Keratinocyte (primary cell): ENCODE measurements around the gene HTR5A.

ENCODE experiments used
- CTCF ChIP-seq, 3 experiments: IDR thresholded peaks in 1 of 3; conservative IDR thresholded peaks in 1 of 3; optimal IDR thresholded peaks in 1 of 3; 2 replicates in 2 of 3; 3 replicates in 1 of 3; pipeline versions ENCODE3 to v1.5.1; 2011; ENCODE audit warnings: low read length in 3 of 3, mild to moderate bottlenecking in 3 of 3, moderate library complexity in 2 of 3, control low read depth in 1 of 3, inconsistent platforms in 1 of 3; ENCODE audit not compliant: insufficient read depth in 2 of 3; ENCODE audit errors: extremely low read depth in 1 of 3
- EZH2 ChIP-seq: IDR thresholded peaks from one replicate; pipeline ENCODE4 v1.6.1; 2012; ENCODE audit warnings: inconsistent platforms, mild to moderate bottlenecking, low read length, moderate library complexity

- no peak for TF ChIP-seq CTCF (optimal IDR thresholded peaks at IDR 0.05 in 1 of 3, IDR thresholded peaks at IDR 0.05 in 1 of 3, conservative IDR thresholded peaks at IDR 0.05 in 1 of 3; ENCODE audit: extremely low read depth in 1 of 3, insufficient read depth in 2 of 3, low read length in 3 of 3)
- TF ChIP-seq EZH2, result no peak
Observed at GRCh38 chr7:155131090-155131489, 61.0 kb downstream of the HTR5A start.
